GM21619 (cell line): ENCODE measurements around the gene MT1X.
A peak's percentile ranks its signal among the peaks of the same experiment; 100 is the strongest.

Source experiments
- ATAC-seq: cut with Tn5 transposase; IDR thresholded peaks from one replicate; pipeline ENCODE4 v1.9.1; 2021; ENCODE audit not compliant: unreplicated experiment

MT1X gene

DNA sequence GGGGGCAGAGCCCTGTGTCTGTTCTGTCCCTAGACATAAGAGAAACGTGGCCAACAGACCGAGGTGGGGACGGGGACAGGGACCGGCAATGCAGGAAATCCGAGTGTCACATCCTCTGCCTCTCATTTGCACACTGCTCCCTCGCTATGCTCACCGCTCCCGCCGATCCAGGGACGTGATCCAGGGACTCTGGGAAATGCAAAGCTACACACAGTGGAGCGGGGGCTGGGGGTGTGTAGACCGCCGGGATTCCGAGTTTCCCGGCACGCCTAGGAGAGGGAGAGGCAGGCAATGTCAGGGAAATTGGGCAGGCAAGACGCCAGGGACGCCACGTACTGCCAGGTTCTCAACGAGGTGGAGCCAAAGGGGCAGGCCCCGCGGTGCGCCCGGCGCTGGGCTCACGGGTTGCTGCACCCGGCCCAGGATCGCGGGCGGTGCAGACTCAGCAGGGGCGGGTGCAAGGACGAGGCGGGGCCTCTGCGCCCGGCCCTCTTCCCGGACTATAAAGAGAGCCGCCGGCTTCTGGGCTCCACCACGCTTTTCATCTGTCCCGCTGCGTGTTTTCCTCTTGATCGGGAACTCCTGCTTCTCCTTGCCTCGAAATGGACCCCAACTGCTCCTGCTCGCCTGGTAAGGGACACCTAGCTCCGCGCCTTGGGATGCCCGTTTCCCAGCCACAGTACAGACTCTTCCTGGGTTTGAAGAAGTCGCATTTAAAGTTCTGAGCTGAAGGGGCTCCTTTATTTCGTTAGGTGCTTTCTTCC is at the start of gene MT1X:
MT1X (plus strand) TSS at position 532 of the 764 bp plus-strand sequence; CDS start at position 603, 71 bp downstream.
- peak; percentile 97 for ATAC-seq

DNA sequence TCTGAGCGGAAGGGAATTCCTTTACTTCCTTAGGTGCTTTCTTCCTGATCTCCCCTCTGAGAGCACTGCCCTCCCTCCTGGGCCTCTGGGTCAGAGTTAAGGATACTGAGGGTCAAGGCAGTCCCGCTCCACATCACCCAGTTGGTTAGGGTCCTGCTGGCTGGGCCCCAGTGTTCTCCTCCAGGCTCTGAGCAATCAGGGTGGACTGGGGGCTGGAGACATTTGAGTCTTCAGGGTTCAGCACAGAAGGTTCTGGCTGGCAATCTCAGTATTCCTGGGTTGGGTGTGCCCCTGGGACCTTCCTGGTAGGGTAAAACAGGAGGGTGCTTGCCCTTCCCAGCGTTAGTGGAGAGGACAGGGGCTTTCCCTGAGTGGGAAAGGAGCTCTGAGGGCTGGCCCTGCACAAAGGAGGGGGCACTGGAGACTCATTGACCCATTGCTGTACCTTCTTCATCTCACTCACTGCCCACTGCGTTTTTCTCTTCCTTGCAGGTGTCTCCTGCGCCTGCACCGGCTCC is 49.4 kb upstream of the MT1X start:
- ATAC-seq, result no peak

DNA sequence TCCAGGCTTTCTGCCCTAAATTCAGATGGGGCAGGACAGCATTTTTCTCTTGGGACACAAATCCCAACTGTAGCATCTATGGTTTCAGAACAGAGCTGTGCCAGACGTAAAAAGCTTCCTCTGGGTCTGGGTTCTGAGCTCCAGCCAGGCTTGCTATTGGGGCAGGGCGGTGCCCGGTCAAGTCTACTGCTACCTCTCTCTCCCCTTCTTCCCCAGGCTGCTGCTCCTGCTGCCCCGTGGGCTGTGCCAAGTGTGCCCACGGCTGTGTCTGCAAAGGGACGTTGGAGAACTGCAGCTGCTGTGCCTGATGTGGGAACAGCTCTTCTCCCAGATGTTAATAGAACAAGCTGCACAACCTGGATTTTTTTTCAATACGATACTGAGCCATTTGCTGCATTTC is 48.7 kb upstream of the MT1X start:
- ATAC-seq, result no peak

- no peak for ATAC-seq
Observed at GRCh38 chr16:56634715-56635440, 47.4 kb upstream of the MT1X start.

DNA sequence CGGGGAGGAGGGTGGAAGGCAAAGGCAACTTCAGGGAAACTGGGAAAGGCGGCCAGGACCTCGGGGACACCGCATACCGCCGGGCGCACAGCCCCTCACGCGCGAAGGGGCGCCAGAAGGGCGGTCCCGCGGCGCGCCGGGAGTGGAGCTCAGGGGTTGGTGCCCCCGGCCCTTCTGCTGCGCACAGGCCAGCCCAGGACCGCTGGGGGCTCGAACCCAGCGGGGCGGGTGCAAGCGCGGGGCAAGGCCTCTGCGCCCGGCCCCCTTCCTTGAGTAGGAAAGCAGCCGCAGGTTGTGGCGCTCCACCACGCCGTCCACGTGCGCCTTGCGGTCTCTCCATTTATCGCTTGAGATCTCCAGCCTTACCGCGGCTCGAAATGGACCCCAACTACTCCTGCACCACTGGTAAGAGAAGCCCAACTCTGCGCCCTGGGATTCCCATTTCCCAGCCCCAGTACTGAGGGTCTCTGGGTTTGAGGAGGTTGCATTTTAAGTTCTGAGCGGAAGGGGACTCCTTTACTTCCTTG is 46.8 kb upstream of the MT1X start:
- ATAC-seq, result no peak

DNA sequence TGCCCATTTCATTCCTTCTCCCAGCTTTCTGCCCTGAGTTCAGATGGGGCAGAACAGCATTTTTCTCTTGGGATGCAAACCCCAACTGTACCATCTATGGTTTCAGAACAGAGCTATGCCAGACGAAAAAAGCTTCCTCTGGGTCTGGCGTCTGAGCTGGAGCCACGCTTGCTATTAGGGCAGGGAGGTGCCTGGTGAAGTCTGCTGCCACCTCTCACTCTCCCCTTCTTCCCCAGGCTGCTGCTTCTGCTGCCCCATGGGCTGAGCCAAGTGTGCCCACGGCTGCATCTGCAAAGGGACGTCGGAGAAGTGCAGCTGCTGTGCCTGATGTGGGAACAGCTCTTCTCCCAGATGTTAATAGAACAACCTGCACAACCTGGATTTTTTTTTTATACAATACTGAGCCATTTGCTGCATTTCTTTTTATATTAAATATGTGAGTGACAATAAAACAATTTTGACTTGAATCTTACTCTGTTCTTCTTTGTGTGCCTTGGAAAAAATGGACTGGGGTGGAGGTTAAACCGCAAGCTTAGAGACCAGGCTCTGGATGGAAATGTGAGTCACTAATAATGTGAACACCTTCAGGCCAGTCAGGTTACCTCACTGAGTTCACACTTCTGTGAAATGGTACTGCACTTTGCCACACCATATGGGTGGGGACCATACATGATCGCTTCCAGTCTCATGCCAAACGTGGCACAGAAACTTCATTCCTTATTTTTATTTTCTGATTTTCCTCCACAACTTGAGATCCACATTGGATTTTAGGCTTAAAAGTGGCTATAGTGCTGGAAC is 45.5 kb upstream of the MT1X start:
- no peak for ATAC-seq

DNA sequence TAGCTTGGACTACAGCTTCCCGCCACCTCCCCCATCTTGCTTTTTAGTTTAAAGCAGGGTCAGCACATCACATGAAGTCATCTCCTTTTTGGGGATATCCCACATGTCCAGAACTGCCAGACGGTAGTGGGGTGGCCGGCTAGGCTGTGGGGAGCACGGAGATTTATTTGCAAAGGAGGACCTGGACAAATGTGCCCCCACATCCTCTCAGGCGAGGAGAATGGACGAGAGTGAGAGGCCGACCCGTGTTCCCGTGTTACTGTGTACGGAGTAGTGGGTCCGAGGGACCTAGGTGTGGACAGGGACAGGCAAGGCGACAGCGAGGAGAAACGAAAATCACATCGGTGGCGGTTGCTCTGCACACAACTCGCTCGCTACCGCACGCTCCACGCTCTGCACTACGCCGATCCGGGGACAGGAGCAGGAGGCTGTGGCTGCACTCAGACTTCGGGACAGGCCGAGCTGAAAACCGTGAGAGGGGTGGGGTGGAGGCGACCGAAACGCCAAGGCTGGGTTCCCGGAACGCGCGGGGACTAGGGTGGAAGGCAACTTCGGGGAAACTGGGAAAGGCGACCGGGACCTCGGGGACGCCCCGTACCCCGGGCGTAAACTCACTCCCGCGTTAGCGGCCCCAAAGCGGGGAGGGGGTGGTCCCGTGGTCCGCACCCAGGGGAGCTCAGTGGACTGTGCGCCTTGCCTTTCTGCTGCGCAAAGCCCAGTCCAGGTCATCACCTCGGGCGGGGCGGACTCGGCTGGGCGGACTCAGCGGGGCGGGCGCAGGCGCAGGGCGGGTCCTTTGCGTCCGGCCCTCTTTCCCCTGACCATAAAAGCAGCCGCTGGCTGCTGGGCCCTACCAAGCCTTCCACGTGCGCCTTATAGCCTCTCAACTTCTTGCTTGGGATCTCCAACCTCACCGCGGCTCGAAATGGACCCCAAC is 44.2 kb upstream of the MT1X start, which contains the start of gene MT1A:
MT1A (plus strand) TSS at position 853 of the 937 bp plus-strand sequence; CDS start at position 926, 73 bp downstream.
- ATAC-seq, result no peak

DNA sequence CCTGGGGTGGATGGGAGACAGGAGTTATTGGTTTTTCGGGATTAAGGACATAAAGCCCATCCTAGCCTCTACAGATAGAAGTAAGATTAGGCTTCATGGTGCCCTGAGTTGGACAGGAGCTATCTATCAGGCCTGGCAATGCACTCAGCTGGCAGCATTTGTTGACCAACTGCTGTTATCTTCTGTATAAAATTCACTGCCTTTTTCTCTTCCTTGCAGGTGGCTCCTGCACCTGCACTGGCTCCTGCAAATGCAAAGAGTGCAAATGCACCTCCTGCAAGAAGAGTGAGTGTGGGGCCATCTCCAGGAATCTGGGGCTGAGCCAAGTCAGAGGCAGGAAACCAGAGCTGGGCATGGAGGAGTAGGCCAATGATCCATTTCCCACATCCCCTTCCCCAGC is 43.2 kb upstream of the MT1X start:
- ATAC-seq, result no peak

DNA sequence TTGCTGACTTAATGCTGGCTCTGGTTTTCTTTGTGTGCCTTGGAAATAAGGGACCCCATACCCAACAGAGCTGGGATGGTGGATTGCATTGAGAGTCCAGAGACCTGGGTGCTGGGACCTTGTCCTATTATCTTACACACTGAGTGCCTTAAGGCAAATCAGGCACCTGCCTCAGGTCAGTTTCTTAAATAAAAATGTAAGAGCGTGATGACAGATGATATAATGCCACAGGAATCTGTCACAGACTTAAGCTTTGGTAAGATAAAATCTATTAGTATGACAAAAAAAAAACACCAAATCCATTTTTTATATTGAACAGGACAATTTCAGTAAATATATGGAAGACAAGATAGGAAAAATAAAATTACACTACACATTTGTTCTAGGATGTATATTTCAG is 42.2 kb upstream of the MT1X start:
- no peak for ATAC-seq

GRCh38 chr16:56641166-56641565 is 41.1 kb upstream of the MT1X start:
- no peak for ATAC-seq

- ATAC-seq, result peak; percentile 66
Observed at GRCh38 chr16:56643080-56643778, 39.0 kb upstream of the MT1X start.

DNA sequence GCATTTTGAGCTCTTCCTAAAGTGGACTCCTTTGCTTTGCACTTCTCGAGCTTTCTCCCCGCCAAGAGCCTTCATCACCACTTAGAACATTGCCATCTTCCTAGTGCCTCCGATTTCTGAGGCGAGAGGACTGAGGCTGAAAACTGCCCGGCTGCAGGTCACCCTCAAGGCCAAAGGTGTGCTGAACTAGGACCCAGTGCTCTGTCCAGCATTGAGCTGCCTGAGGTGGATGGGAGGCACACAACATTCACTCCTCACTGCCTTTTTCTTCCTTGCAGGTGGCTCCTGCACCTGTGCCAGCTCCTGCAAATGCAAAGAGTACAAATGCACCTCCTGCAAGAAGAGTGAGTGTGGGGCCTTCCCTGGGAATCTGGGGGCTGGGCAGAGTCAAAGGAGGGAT is 38.4 kb upstream of the MT1X start:
- ATAC-seq, result no peak

DNA sequence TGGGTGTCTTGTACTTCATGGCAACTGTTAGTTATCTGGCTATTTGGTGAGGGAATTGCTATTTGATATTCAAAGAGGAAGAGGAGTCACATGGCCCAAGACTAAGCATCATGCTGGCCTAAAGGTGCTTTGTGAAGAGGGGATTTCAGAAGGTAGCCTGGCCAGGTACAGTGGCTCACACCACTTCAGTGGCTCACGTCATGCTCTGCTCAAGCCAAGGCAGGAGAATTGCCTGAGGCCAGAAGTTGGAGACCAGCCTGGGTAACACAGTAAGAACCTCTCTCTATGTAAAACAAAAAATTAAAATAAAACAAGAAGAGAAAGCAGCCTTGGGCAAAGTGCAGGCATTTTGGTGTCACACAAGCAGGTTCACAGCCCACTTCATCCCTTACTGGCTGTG is 37.0 kb upstream of the MT1X start:
- ATAC-seq, result no peak

DNA sequence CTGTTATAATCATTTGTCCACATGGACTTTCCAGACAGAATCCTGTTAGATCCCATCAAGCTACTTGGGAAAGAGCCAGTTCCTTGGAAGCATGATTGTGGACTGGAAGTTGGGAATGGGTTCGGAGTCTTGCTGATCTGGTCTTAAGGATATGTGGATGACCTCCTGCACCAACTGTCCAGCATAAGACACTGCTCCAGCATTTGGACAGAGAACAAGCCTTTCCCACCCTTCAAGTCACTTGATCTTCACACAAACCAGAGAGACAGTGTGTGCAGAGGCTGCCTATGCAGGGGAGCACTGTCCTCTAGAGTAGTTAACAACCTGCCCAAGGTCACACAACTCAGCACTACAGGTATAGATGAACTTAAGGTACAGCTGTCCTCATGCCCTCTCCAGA is 36.4 kb upstream of the MT1X start:
- no peak for ATAC-seq

DNA sequence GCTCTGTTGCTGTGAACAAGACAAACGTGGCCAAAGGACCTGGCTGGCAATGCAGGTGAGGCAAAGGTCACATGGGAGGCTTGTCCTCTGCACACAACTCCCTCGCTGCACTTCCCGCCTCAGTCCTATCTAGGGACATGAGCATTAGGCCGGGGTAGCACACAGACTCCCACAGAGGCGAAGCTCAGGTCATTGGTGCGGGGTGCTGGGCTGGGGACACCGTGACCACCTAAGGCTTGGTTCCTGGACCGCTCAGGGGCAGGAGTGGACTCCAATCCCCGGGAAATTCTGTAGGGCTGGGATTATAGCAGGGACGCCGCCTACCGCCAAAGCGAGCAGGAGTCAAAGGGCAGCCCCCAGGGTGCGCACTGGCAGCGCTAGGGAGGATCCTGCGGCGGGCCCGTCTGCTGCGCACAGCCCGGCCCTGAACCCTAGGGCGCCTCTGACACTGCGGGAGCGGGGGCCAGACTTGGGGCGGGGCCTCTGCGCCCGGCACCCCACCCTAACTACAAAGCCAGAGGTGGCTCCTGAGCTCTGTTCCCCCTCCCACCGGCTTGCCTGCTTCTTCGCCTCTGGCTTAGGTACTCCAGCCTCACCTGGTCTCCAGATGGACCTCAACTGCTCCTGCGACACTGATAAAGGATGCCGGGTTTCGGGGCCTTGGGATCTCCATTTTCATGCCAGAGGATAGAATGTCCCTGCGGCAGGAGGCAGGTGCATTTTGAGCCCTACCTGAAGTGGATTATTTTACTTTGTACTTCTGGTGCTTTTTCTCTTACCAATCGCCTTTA is 34.4 kb upstream of the MT1X start:
- no peak for ATAC-seq

- no peak for ATAC-seq
Observed at GRCh38 chr16:56649271-56649670, 33.0 kb upstream of the MT1X start.

GRCh38 chr16:56649820-56650219 is 32.5 kb upstream of the MT1X start:
- no peak for ATAC-seq

GRCh38 chr16:56651586-56651985 is 30.7 kb upstream of the MT1X start, which contains the start of gene MT1B:
TSS of gene MT1B (plus strand) at chr16:56651886. CDS start at chr16:56651954, 68 bp downstream.
- no peak for ATAC-seq
